KMS-11 (cell line): ENCODE data around the gene MED27.
A peak's percentile ranks its signal among the peaks of the same experiment; 100 is the strongest.

ENCODE experiments used
- H2AFZ ChIP-seq: fragments of 200-600 bp; sonication (generic); 2 replicates; pipeline ENCODE4 v1.6.1; 2016; ENCODE audit warnings: antibody characterized with exemption, mixed run types, low read depth
- H3K27ac ChIP-seq: fragments of 200-600 bp; sonication (generic); 2 replicates; pipeline ENCODE4 v1.6.1; 2016; ENCODE audit warnings: mild to moderate bottlenecking, mixed run types
- H3K27me3 ChIP-seq: fragments of 200-600 bp; sonication (generic); 2 replicates; pipeline ENCODE4 v1.6.1; 2017; ENCODE audit warnings: mild to moderate bottlenecking, low read depth, mixed run types, moderate library complexity; ENCODE audit not compliant: insufficient read depth
- H3K36me3 ChIP-seq: fragments of 200-600 bp; sonication (generic); 2 replicates; pipeline ENCODE4 v1.6.1; 2017; ENCODE audit warnings: mild to moderate bottlenecking, mixed run types; ENCODE audit not compliant: insufficient read depth
- H3K4me1 ChIP-seq: fragments of 200-600 bp; sonication (generic); 2 replicates; pipeline ENCODE4 v1.6.1; 2016; ENCODE audit warnings: mild to moderate bottlenecking, low read depth, mixed run types; ENCODE audit not compliant: poor library complexity, severe bottlenecking
- H3K4me2 ChIP-seq: fragments of 200-600 bp; sonication (generic); 2 replicates; pipeline ENCODE4 v1.7.0; 2016; ENCODE audit warnings: mild to moderate bottlenecking, mixed run types
- H3K4me3 ChIP-seq: fragments of 200-600 bp; sonication (generic); IDR thresholded peaks from 2 replicates; pipeline ENCODE4 v1.6.1; 2017; ENCODE audit warnings: low read depth, low read length, mixed read lengths; ENCODE audit not compliant: insufficient read depth
- H3K79me2 ChIP-seq: fragments of 200-600 bp; sonication (generic); 2 replicates; pipeline ENCODE4 v1.6.1; 2016; ENCODE audit warnings: low read depth, mixed run types; ENCODE audit not compliant: insufficient read depth
- H3K9ac ChIP-seq: fragments of 200-600 bp; sonication (generic); 2 replicates; pipeline ENCODE4 v1.6.1; 2016; ENCODE audit warnings: mild to moderate bottlenecking, mixed run types
- H4K20me1 ChIP-seq: fragments of 200-600 bp; sonication (generic); 2 replicates; pipeline ENCODE4 v1.6.1; 2016; ENCODE audit warnings: mild to moderate bottlenecking, mixed run types; ENCODE audit not compliant: insufficient read depth
- TF ChIP-seq, protein P1 (sequence below): fragments of 200-600 bp; sonication (generic); conservative IDR thresholded peaks from 2 replicates; pipeline ENCODE4 v1.6.1; 2017; ENCODE audit warnings: low read depth, mild to moderate bottlenecking, antibody characterized with exemption, low read length, moderate library complexity, mixed read lengths

The MED27 gene

DNA sequence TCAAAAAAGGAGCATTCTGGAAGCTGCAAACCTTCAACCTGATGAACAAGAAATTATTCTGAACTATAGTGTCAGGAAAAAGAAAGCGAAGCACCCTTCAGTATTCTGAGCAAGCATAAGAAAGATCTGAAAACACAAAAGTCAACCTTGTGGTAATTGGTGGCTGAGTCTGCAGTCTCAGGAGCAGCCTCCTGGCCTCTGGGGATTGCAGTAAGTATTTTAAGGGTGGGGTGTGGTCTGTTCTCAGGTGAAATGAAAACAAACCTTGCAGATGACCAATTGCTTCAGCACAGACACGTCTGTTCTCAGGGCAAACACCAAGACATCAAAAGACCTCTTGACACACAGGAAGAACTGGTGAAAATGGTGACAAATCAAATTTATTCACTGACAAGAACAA lies 192.0 kb downstream of the MED27 start:
- Histone ChIP-seq H4K20me1 (no peaks in the 10 kb centered on the region), H2AFZ (no peak overlapping the region), H3K4me2 (peak overlapping the region; percentile 61), H3K27ac (peak overlapping the region; percentile 33; the same call in 1 of the 2 replicates), H3K36me3 (no peaks in the 10 kb centered on the region), H3K9ac (no peak overlapping the region), H3K4me3 (no peak overlapping the region), H3K79me2 (no peaks in the 10 kb centered on the region), H3K4me1 (peaks cover 34% of the 10 kb centered on the region), H3K27me3 (no peaks in the 10 kb centered on the region)
- TF ChIP-seq, protein P1, sequence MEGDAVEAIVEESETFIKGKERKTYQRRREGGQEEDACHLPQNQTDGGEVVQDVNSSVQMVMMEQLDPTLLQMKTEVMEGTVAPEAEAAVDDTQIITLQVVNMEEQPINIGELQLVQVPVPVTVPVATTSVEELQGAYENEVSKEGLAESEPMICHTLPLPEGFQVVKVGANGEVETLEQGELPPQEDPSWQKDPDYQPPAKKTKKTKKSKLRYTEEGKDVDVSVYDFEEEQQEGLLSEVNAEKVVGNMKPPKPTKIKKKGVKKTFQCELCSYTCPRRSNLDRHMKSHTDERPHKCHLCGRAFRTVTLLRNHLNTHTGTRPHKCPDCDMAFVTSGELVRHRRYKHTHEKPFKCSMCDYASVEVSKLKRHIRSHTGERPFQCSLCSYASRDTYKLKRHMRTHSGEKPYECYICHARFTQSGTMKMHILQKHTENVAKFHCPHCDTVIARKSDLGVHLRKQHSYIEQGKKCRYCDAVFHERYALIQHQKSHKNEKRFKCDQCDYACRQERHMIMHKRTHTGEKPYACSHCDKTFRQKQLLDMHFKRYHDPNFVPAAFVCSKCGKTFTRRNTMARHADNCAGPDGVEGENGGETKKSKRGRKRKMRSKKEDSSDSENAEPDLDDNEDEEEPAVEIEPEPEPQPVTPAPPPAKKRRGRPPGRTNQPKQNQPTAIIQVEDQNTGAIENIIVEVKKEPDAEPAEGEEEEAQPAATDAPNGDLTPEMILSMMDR = no peak

DNA sequence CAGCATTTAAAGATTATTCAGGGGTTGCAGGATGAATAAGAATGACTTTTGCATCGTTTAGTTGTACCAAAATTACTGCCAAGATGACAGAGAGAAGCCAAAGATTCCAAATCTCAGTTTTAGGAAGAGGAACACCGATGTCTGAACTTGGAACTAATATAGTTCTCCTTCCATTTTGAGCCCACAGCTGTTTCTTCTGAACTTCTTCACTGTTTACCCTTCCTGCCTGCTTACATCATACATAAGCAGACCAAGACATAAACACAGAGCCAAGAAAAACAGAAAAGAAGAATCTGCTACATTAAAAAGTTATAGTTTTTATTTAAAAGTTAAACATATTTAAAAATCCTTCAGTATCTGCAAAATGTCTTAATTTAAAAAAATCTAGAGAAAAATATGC lies 192.8 kb downstream of the MED27 start:
- H3K27me3 ChIP-seq = no peaks in the 10 kb centered on the region
- no peaks in the 10 kb centered on the region for H3K36me3 ChIP-seq
- TF ChIP-seq, protein P1 = no peak
- H3K4me3 ChIP-seq = no peak overlapping the region
- no peaks in the 10 kb centered on the region for H4K20me1 ChIP-seq
- no peak overlapping the region for H2AFZ ChIP-seq
- H3K27ac ChIP-seq = no peak overlapping the region
- H3K4me1 ChIP-seq = peaks cover 34% of the 10 kb centered on the region
- no peaks in the 10 kb centered on the region for H3K79me2 ChIP-seq
- H3K9ac ChIP-seq = no peak overlapping the region
- H3K4me2 ChIP-seq = peak overlapping the region; percentile 61

DNA sequence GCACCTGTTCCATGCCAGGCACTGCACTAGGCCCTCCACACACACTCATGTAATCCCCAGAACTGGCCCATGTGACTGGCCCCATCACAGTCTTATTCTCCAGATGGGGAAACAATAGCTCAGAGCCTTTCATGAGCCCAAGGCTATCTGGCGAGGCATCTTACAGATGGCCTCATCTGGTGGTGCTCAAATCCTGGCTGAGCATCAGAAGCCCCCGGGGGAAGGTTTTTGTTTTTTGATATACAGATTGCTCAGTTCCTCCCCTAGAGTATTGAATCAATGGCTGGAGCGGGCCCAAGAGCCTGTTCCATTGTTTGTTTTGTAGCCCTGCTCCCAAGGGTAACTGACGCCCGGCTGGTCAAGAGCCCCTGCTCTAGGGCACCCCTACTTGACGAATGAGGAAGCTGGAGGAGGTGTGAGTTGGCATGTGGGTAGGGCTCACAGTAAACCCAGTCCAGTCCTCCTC lies 194.5 kb downstream of the MED27 start:
- TF ChIP-seq, protein P1 = no peak
- Histone ChIP-seq H3K9ac (no peak overlapping the region), H3K4me1 (peaks cover 34% of the 10 kb centered on the region), H4K20me1 (no peaks in the 10 kb centered on the region), H3K36me3 (no peaks in the 10 kb centered on the region), H3K4me2 (no peak overlapping the region), H3K27me3 (no peaks in the 10 kb centered on the region), H3K79me2 (no peaks in the 10 kb centered on the region), H2AFZ (no peak overlapping the region), H3K27ac (no peak overlapping the region), H3K4me3 (no peak overlapping the region)

DNA sequence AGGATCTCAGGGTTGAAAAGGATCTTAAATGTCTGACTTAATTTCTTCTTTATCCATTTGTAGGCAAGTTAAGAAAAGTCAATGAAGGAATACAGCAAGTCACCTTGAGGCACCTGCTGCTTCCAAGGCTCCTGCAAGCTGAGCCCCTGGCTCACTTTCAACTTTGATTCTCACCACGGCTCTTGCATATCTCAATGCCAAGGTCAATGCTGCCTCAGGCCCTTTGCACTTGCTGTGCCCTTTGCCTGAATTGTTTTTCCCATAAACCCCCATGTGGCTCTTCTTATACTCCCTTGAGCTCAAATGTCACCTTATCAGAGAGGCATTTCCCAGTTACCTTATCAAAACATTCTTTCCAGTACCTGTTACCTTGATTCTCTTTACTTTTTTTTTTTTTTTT lies 195.4 kb downstream of the MED27 start:
- no peaks in the 10 kb centered on the region for H3K36me3 ChIP-seq
- no peak overlapping the region for H2AFZ ChIP-seq
- H3K4me1 ChIP-seq = peaks cover 30% of the 10 kb centered on the region
- no peaks in the 10 kb centered on the region for H4K20me1 ChIP-seq
- H3K4me2 ChIP-seq = no peak overlapping the region
- H3K79me2 ChIP-seq = no peaks in the 10 kb centered on the region
- TF ChIP-seq, protein P1 = no peak
- H3K9ac ChIP-seq = no peak overlapping the region
- no peaks in the 10 kb centered on the region for H3K27me3 ChIP-seq
- H3K27ac ChIP-seq = no peak overlapping the region
- H3K4me3 ChIP-seq = no peak overlapping the region
